Stimulated activated CD8-positive, alpha-beta memory T cell treated with anti-CD3 and anti-CD28 coated beads, Interleukin-12 subunit alpha, Interleukin-12 subunit beta, amount 100 ng/mL, for 24 hours (primary cell): ENCODE measurements around the gene GPR137.

Experiments used
- DNase-seq: peaks from one replicate; pipeline ENCODE4 v3.0.0-alpha.2; 2020; ENCODE audit errors: extremely low read depth

GPR137 gene

DNA sequence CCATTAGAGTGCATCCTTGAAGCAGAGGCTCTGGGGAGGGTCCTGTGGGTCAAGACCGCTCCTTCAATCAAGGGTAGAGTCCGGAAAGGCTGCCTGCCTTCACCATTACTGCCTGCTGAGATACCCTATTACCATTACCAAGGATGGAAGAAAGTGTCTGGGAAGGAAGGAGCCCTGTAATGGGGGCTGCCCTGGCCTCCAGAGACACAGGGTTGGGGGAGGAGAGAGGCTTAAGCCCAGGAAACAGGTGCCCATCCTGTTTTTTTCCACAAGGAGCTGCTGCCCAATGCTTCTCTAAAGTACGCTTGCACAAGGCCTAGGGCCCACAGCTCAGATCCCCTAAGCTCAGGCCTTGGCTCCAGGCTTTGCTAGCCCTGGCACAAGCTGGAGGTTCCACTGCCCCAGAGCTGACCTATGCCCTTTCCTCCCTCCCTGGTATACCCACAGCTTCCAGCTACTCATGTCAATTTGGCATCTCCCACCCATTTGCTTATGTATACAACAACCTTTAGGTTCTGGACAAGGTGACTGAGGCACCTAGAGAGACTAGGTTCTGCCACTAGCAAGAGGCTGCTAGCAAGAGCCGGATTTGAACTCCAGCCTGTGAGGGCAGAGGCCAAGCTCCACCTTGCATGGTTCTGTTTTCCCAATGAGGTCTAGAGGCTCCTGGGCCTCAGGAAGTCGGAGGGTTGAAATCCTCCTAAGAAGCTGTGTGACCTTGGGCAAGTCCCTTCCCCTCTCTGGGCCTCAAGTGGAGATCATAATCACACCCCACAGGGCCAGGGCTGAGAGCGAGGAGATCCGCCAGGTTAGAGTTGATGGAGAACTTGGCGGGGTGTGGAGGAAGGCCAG, 35.9 kb upstream of the GPR137 start:
- no peak for DNase-seq

DNA sequence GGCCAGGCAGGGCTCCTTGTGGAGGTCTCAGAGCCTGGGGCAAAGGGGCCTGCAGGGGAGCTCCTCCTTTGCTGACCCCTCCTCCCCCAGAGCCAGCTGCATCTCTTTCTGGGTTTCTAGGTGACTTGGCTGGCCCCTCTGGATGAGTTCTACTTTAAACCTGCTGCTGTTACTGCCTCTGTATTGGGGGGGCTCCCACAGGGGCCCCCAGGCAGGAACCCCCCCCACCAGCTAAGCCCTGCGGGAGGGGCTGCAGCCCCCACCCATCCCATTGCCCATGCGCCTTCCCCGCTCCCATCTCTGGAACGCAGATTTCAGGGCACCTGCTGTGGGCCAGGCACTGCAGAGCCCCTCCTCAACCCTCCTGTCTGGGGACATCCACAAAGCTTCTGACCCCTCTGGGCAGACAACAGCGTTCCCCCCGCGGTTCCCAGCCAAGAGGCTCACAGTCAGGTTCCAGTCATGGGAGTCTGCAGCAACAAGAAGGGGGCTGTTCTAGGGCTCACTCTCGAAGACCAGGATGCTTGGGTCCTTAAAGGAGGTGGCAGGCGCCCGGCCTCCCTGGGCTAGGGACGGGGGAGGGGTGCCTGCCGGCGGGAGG, 35.1 kb upstream of the GPR137 start:
- DNase-seq = no peak

DNA sequence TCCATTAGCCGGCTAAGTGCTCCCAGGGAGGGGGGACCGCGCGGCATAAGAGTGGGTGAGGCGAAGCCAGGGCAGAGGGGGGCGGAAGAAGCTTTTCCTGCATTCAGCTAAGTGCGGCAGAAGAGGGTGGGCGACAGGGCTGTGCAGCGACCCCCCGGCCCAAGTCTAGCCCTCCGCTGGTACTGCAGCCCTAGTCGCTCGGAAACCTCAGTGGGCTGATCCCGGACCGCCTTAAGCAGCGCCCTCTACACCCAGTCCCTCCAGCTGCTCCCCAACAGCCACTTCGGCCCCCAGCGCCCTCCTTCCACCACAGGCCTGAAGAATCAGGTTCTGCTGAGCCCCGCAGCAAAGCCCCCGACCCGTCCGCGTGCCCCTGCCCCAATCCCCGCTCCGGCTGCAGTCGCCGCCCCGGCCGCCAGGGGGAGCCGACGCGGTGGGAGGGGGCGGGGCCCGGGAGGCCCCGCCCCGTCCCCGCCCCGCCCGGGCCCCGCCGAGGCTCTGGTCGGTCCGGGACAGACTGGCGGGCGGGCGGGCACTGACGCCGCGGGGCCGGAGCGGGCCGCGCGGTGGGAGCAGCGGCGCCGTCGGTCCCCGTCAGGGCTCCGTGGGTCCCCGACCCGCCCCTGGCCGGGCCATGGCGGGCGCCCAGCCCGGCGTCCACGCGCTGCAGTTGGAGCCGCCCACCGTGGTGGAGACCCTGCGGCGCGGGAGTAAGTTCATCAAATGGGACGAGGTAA, 34.5 kb upstream of the GPR137 start, which contains the start of gene PLCB3:
PLCB3 (plus strand) TSS at position 515 of the 737 bp plus-strand sequence; CDS start at position 635, 120 bp downstream.
- DNase-seq = no peak

DNA sequence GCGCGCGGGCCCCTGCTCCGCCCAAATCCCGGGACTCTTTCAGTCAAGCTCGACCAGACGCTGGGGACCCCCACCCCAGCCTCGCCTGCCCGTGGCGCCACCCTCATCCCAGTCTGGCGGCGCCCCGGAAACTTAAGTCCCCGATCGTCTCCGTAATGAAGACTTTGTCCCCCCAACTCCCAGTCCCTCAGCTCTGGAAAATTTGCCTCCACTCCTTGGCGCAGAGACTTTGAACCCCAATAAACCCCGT, 34.0 kb upstream of the GPR137 start:
- no peak for DNase-seq

DNA sequence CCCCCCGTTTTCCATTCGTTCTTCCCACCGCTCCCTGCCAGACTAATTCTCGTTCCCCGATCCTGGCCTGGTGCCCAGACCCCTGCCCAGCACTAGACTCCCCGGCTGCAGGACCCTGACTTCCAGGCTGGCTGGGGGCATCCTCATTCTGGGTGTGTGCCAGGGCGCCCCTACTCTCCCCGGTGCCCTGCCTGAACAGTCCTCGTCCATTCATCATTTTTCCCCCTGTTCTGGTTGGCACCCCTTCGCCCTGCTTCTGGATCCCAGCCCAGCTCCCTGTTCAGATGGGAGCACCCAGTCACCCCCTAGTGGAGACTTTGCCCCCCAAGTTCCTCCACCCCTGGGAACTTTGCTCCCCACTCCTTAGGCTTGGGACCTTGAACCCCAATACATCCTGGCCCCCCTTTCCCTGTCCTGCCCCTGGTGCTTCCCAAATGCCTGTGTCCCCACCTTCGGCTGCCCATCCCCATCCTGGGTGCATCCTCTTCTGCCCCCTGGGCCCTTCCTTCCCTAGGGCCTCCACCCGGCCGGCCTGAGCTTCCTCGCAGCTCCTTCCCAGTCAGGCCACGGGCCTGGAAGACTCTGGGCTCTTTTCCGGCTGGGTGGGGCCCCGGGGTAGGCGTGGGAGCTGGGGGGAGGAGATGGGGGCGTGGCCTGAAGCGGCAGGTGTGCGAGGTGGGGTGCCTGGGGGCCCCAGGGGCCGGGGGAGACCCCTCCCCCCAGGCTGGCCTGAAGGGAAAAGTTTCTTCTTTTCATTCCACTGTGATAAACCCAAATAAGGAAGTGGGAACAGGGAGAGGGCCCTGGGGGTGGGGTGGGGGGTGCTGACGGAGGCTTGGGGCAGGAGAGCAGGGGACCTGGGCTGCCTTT, 33.4 kb upstream of the GPR137 start:
- no peak for DNase-seq

DNA sequence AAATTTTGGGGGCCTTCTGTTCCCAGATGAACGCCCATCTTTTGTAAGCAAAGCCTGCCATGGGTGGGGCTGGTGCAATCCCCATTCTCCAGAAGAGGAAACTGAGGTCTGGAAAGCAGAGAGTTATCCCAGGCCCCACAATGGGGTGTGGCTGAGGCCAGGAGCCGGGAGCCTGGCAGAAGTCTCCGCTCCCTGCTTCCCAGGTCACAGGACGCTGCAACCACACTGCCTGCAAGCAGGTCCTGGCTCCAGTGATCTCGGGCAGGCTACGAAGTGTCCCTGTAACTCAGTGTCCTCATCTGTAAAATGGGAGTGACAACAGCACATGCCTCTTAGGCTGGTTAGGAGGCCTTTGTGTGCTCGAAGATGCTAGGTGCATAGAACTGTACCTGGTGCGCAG, 32.6 kb upstream of the GPR137 start:
- DNase-seq = no peak

DNA sequence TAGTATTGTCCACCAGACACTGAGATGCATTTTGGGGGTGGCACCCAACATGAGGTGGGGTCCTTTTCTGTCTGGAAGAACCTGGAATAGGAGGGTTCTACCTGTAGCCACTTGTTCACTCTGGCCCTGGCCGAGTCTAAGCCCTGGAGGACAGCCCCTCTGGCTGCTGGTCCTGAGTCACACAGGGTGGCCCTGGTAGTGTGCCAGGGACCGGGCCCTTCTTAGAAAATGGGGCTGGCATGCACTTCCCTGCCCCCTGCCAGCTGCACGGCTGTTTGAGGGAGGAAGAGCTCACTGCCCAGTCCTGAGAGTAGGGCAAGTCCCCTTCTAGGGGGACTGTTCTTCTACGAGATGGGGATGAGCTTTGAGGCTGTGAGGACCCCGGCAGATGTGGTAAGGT, 32.2 kb upstream of the GPR137 start:
- no peak for DNase-seq

DNA sequence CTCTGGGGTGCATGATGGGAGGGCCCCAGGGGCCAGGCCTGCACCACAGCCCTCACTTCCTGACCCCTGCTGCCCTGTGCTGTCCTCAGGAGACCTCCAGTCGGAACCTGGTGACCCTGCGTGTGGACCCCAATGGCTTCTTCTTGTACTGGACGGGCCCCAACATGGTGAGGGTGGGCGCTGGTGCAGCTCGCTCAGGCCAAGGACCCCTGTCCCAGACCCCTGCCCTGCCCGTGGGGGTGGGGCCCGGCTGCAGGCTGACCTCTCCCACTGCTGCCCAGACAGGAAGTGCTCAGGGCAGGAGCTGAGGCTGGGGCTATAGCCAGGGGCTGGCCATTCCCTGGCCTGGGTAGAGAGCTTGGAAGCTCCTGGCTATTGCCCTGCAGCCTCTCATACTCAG, 31.3 kb upstream of the GPR137 start:
- no peak for DNase-seq

DNA sequence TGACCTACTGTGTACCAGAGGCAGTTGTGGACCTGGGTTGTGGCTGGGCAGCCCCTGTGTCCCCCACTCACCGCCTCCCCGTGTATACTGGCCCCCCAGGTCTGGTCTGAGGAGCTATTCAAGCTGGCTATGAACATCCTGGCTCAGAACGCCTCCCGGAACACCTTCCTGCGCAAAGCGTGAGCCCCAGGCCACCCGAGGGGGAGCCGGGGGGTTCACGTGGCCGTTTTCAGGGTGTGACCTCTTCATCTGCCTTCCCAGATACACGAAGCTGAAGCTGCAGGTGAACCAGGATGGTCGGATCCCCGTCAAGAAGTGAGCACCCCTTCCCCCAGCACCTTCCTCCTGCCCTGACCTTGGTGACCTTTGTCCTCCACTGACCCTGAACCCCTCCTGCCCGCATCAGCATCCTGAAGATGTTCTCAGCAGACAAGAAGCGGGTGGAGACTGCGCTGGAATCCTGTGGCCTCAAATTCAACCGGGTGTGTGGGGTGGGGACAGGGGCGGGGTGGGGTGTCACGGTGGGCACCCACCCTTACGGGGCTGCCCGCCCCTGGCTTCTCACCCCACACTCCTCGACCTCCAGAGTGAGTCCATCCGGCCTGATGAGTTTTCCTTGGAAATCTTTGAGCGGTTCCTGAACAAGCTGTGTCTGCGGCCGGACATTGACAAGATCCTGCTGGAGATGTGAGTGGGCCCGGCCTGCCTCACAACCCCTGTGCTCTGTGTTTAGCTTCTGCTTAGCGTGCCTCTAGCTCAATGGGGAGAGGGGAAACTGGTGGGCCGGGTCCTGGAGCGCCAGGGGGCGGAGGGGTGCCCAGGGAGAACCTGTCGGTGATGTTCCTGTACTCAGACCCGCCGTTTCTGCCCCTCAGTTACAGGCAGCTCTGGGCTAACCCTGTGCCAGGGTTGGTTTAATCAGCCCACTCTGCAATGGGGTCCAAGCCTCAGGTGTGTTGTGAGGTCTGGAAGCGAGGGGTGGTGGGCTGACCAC, 30.2 kb upstream of the GPR137 start:
- no peak for DNase-seq

DNA sequence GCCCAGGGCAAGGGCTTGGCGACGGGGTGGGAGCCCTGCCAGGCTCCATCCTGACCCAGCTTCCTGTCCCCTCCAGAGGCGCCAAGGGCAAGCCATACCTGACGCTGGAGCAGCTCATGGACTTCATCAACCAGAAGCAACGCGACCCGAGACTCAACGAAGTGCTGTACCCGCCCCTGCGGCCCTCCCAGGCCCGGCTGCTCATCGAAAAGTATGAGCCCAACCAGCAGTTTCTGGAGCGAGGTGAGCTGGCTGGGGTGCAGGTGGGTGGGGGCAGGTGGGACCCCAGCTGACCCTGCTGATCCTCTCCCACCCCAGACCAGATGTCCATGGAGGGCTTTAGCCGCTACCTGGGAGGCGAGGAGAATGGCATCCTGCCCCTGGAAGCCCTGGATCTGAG, 29.3 kb upstream of the GPR137 start:
- no peak for DNase-seq

DNA sequence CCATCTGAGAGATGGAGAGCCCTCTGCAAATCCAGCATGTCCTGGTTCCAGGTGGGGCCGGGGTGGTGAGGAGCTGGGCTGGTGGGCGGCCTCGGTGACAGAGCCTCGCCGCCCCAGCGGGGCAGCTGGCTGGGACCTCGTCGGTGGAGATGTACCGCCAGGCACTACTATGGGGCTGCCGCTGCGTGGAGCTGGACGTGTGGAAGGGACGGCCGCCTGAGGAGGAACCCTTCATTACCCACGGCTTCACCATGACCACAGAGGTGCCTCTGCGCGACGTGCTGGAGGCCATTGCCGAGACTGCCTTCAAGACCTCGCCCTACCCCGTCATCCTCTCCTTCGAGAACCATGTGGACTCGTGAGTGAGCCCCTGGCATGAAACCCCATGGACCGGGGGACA, 27.3 kb upstream of the GPR137 start:
- no peak for DNase-seq

DNA sequence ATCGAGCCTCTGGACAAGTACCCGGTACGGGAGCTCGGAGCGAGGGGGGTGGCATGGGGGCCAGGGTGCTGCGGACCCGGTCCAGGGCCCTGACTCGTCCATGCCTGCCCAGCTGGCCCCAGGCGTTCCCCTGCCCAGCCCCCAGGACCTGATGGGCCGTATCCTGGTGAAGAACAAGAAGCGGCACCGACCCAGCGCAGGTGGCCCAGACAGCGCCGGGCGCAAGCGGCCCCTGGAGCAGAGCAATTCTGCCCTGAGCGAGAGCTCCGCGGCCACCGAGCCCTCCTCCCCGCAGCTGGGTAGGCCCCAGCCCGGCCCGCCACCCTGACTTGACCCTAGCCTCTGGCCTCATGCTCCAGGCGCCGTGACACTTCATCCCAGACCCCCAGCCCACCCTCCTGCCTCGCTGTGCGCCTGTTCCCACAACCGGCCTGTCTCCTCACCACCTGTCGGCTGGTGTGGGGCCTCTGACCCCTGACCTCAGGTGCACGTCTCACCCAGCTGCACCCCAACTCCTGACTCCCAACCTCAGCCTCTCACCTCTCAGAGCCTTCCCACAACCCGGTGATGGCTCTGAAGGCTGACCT, 26.6 kb upstream of the GPR137 start:
- no peak for DNase-seq

DNA sequence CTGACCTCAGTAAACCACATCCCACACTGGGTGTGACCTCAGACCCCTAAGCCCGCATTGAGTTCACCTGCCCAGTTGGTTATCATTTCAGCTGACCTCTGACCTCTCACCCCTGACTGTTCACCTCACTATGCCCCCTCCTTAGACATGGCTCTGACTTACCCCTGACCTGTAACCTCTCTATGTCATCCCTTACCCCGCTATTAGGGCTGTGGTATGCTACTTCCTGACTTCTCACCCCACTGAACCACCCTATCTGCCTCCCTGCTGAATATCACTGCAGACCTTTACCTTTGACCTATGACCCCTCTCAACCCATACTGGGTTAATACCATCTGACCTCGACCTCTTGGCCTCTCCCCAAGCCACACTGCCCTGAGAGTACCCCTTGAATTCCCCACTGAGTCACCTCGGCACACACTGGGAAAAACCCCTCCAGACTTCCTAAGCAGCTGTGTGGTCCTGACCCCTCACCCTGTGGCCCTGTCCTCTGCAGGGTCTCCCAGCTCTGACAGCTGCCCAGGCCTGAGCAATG, 26.0 kb upstream of the GPR137 start:
- DNase-seq = no peak

DNA sequence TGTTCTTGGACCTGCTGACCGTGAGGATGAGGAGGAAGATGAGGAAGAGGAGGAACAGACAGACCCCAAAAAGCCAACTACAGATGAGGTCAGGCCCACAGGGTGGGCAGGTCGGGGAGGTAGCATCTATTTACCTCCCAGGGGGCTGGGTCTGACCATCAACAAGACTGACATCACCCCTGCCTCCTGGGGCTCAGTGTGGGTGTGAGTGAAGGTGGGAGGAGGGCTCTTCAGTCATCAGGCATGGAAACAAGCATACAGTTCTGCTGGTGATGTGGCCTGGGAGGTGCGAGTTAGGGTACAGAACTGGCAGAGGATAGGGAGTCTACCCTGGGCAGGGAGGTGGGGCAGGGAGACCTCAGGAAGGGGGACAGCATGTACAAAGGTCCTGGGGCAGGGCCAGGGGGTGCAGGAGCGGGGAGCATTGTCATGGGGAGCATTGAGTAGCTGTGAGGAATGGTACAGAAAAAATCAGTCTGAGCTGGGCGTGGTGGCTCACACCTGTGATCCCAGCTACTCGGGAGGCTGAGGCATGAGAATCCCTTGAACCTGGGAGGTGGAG, 25.4 kb upstream of the GPR137 start:
- no peak for DNase-seq

DNA sequence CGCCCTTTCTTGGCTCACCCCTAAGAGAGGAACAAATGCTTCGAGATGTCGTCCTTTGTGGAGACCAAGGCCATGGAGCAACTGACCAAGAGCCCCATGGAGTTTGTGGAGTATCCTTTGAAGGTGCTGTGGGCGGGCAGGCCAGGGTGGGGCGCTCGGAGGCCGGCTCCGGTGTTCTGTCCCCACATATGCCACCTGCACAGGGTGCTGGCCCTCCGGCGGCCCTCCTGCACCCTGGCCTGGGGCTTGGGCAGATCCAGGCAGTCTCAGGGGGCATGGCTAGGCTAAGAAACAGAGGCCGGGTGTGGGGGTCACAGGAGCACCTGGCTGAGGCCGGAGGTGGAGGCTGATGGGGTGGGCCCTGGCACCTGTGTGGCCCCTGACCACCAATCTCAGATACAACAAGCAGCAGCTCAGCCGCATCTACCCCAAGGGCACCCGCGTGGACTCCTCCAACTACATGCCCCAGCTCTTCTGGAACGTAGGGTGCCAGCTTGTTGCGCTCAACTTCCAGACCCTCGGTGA, 24.0 kb upstream of the GPR137 start:
- DNase-seq = no peak

DNA sequence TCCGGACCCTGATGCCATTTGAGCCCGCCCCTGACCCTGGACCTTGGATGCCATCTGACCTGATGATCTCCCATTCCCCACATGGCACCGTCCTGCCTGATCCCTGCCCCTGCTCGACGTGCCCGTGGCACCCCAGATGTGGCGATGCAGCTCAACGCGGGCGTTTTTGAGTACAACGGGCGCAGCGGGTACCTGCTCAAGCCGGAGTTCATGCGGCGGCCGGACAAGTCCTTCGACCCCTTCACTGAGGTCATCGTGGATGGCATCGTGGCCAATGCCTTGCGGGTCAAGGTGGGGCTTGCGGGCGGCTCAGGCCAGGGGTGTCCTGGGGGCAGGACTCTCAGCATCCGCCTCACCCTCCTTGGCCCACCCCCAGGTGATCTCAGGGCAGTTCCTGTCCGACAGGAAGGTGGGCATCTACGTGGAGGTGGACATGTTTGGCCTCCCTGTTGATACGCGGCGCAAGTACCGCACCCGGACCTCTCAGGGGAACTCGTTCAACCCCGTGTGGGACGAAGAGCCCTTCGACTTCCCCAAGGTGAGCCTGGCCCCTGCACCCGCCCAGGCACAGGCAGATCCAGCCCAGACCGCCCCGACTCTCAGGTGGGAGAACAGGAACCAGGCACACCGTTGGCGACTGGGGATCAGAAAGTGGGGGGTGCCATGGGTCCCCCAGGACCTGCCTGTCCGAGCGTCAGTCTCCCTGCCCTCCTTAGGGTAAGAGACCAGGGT, 23.2 kb upstream of the GPR137 start:
- no peak for DNase-seq

DNA sequence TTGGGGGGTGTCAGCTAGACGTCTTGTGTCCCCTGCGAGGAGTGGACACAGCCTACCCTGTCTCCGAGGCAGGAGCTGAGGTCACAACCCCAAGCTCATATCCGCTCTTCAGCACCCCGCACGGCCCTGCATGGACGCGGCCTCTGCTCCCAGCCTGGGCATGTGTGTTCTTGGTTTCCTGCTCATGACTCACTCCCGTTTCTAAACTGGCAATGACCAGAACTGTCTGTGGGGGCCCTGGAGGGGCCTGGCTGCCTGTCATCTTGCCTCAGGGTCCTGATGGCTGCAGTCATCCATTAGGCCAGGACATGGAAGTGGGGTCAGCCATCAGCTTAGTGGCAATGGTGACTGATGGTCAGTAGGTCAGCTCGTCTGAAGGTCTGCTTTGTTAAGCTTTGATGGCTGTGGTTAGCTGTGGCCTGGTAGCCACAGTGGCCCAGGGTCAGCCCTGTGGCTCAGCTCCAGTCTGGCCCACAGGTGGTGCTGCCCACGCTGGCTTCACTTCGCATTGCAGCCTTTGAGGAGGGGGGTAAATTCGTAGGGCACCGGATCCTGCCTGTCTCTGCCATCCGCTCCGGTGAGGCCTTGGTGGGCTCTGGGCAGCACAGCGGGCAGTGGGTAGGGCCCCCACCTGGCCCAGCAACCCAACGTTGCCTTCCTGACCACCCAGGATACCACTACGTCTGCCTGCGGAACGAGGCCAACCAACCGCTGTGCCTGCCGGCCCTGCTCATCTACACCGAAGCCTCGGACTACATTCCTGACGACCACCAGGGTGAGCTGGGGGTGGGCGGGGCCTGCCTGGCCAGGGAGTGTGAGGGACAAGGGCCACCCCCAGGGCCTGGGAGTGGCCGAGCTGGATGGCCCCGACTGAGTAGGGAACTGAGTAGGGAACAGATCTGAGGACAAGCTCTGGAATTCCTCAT, 22.4 kb upstream of the GPR137 start:
- no peak for DNase-seq

DNA sequence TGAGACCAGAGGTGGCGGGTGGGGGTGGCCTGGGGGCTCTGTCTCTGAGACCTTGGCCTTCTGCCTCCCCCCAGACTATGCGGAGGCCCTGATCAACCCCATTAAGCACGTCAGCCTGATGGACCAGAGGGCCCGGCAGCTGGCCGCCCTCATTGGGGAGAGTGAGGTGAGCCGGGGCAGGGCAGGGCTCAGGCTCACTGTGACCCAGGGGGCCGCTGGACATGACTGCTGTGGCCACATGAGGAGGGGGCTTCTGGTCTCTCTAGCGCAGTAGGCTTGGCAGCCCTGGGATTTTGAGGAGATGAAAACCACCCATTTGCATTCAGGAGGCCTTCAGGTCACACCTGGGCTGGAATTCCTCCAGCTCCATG, 21.7 kb upstream of the GPR137 start:
- no peak for DNase-seq
